ENCODE data around the gene MRPS27. TPM values are rescaled to one million over a fixed set of nuclear protein-coding genes. Genes with fewer than 3 reads are reported as not detected.

The MRPS27 gene
- total RNA-seq, 2 experiments from 2014 or later: 25.0 to 26.1 TPM

DNA sequence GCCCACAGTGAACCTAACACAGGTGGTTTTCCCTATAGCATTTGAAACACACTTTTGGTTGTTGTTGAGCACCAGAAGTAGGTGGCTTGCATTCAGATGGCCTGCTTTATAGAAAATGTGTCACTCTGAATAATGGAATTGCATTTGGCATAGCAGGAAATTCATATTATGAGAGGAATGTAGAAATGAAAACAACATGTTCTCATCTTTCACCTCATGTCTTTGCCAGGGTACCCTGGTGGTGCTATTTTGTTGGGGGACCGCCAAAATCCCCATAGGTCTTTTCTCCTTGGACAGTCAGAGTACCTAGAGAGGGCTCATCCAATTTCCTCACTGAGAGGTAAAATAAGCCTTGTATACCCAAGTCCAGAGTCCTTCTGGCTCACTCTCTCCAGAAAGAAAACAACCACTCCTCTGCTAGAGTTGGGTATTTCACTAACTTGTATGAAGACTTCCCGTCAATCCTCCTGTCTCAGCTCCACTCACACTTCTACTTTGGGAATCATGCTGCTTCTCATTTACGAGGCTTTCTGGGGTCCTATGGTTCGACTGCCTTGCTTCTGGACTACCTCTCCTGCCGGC, 67.4 kb downstream of the MRPS27 start:
- peaks cover 19% of the 10 kb centered on the region for H3K36me3 Mint-ChIP-seq (ENCODE audit: low read depth)
- Histone ChIP-seq H3K4me1 (ENCODE audit: insufficient read depth, low read length) (no peaks in the 10 kb centered on the region), H3K4me3 (ENCODE audit: low read length) (no peak overlapping the region), H3K27ac (ENCODE audit: low read depth in 1 of 2, low read length in 2 of 2) (no peak overlapping the region), H3K36me3 (ENCODE audit: insufficient read depth, low read length) (peaks cover 6% of the 10 kb centered on the region), H3K27me3 (ENCODE audit: control insufficient read depth in 1 of 2, insufficient read depth in 2 of 2, low read length in 2 of 2) (no peaks in the 10 kb centered on the region), H3K9me3 (ENCODE audit: control insufficient read depth in 1 of 2, insufficient read depth in 1 of 2, low read length in 2 of 2) (no peaks in the 10 kb centered on the region)
- POLR2A ChIA-PET: no interaction called here
- H3K4me3 Mint-ChIP-seq: no peak overlapping the region
- no peaks in the 10 kb centered on the region for H3K9me3 Mint-ChIP-seq
- DNase-seq (no peak), ATAC-seq (ENCODE audit: poor library complexity) (no peak)
- no peaks in the 10 kb centered on the region for H3K27me3 Mint-ChIP-seq
- CTCF ChIA-PET: no interaction called here
- TF ChIP-seq, protein P1, sequence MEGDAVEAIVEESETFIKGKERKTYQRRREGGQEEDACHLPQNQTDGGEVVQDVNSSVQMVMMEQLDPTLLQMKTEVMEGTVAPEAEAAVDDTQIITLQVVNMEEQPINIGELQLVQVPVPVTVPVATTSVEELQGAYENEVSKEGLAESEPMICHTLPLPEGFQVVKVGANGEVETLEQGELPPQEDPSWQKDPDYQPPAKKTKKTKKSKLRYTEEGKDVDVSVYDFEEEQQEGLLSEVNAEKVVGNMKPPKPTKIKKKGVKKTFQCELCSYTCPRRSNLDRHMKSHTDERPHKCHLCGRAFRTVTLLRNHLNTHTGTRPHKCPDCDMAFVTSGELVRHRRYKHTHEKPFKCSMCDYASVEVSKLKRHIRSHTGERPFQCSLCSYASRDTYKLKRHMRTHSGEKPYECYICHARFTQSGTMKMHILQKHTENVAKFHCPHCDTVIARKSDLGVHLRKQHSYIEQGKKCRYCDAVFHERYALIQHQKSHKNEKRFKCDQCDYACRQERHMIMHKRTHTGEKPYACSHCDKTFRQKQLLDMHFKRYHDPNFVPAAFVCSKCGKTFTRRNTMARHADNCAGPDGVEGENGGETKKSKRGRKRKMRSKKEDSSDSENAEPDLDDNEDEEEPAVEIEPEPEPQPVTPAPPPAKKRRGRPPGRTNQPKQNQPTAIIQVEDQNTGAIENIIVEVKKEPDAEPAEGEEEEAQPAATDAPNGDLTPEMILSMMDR (IDR thresholded peaks at IDR 0.05): no peak
- H3K27ac Mint-ChIP-seq: no peak overlapping the region
- peaks cover 16% of the 10 kb centered on the region for H3K4me1 Mint-ChIP-seq (ENCODE audit: low read depth)
- intact Hi-C loops (cut with DNase I, micrococcal nuclease): no loop called here

DNA sequence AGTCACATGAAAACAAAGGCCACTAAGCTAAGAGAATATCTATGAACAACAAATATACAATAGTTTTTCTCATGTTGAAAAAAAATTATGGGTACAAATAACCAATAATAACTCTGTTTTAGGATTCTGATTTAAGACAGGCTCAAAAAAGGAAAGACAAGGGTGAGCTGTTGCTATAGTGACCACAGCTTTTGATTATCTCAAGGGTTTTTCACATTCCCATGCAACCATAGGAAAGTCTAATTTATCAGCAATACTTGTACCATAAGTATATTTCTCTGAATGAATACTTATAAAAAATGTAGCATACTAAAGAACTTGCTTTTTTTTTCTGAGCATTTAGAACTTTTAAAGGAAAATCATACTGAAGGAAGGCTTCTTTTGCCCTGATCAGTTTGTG, 68.0 kb downstream of the MRPS27 start:
- H3K4me1 Mint-ChIP-seq (ENCODE audit: low read depth): peaks cover 21% of the 10 kb centered on the region
- Histone ChIP-seq H3K27me3 (ENCODE audit: control insufficient read depth in 1 of 2, insufficient read depth in 2 of 2, low read length in 2 of 2) (no peaks in the 10 kb centered on the region), H3K27ac (ENCODE audit: low read depth in 1 of 2, low read length in 2 of 2) (no peak overlapping the region), H3K4me1 (ENCODE audit: insufficient read depth, low read length) (no peaks in the 10 kb centered on the region), H3K4me3 (ENCODE audit: low read length) (no peak overlapping the region), H3K36me3 (ENCODE audit: insufficient read depth, low read length) (peaks cover 6% of the 10 kb centered on the region), H3K9me3 (ENCODE audit: control insufficient read depth in 1 of 2, insufficient read depth in 1 of 2, low read length in 2 of 2) (no peaks in the 10 kb centered on the region)
- no peaks in the 10 kb centered on the region for H3K27me3 Mint-ChIP-seq
- ChIA-PET POLR2A (no interaction called here), CTCF (no interaction called here)
- TF ChIP-seq, protein P1 (IDR thresholded peaks at IDR 0.05): no peak
- H3K9me3 Mint-ChIP-seq: no peaks in the 10 kb centered on the region
- peaks cover 13% of the 10 kb centered on the region for H3K36me3 Mint-ChIP-seq (ENCODE audit: low read depth)
- intact Hi-C loops (cut with DNase I, micrococcal nuclease): no loop called here
- ATAC-seq (ENCODE audit: poor library complexity): no peak
- no peak for DNase-seq
- H3K4me3 Mint-ChIP-seq: no peak overlapping the region
- H3K27ac Mint-ChIP-seq: no peak overlapping the region

DNA sequence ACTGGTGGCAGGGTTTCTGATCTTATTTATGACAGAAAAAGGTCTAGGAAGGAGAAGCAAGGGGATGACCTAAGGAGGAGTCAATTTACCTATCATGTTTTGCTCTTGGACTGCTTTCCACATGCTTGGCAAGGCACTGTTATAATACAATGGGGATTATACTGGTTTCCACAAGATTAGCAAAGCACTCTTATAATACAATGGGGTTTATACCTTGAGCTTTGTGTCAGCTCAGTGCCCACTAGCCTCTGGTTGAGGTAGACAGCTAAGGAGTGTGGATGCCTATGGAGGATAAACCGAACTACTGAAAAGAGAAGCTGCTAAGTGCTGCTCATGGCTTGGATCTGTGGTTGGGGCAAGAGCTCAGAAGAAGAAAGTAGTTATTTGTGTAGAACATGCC, 68.7 kb downstream of the MRPS27 start:
- peaks cover 7% of the 10 kb centered on the region for H3K36me3 Mint-ChIP-seq (ENCODE audit: low read depth)
- TF ChIP-seq, protein P1 (IDR thresholded peaks at IDR 0.05): no peak
- Histone ChIP-seq H3K4me3 (ENCODE audit: low read length) (no peak overlapping the region), H3K4me1 (ENCODE audit: insufficient read depth, low read length) (no peaks in the 10 kb centered on the region), H3K27ac (ENCODE audit: low read depth in 1 of 2, low read length in 2 of 2) (no peak overlapping the region), H3K9me3 (ENCODE audit: control insufficient read depth in 1 of 2, insufficient read depth in 1 of 2, low read length in 2 of 2) (no peaks in the 10 kb centered on the region), H3K36me3 (ENCODE audit: insufficient read depth, low read length) (peaks cover 6% of the 10 kb centered on the region), H3K27me3 (ENCODE audit: control insufficient read depth in 1 of 2, insufficient read depth in 2 of 2, low read length in 2 of 2) (no peaks in the 10 kb centered on the region)
- no peak for DNase-seq
- H3K4me3 Mint-ChIP-seq: no peak overlapping the region
- H3K9me3 Mint-ChIP-seq: no peaks in the 10 kb centered on the region
- no peaks in the 10 kb centered on the region for H3K27me3 Mint-ChIP-seq
- ChIA-PET CTCF (no interaction called here), POLR2A (no interaction called here)
- ATAC-seq (ENCODE audit: poor library complexity): no peak
- H3K27ac Mint-ChIP-seq: no peak overlapping the region
- H3K4me1 Mint-ChIP-seq (ENCODE audit: low read depth): peaks cover 22% of the 10 kb centered on the region
- intact Hi-C loops (cut with DNase I, micrococcal nuclease): no loop called here

All from CD4-positive, alpha-beta T cell (primary cell).